GM21737 (cell line): ENCODE results near the gene BMP5.
"Not testable (repeated sequence)": the region's sequence is repeated elsewhere in the genome, so short reads cannot be mapped to it uniquely, and the experiment has no call there.

Source experiments
- ATAC-seq: cut with Tn5 transposase; IDR thresholded peaks from one replicate; pipeline ENCODE4 v1.9.1; 2021; ENCODE audit warnings: mild to moderate bottlenecking, moderate library complexity; ENCODE audit not compliant: unreplicated experiment

Gene BMP5

DNA sequence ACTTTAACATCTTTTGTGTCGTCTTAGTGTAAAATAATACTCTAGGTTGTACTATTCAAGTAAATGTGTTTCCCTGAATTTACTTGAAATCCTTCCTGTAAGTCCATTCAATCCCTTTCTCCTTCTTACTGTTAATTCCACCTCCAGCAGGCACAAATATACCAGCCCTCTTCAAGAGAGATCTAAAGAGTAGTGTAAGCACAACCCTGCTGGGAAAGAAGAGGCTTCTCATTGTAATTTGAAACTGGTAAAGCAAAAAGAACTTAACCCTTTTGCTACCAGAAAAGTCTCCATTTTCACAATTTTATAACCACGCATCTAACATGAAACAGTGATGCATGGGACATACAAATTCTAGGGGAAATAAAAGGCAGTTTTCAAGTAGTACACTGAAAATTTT is at the start of gene BMP5:
BMP5 (minus strand) TSS at position 191 of the 400 bp plus-strand sequence. CDS start 725 bp downstream, outside the sequence.
- no peak for ATAC-seq

DNA sequence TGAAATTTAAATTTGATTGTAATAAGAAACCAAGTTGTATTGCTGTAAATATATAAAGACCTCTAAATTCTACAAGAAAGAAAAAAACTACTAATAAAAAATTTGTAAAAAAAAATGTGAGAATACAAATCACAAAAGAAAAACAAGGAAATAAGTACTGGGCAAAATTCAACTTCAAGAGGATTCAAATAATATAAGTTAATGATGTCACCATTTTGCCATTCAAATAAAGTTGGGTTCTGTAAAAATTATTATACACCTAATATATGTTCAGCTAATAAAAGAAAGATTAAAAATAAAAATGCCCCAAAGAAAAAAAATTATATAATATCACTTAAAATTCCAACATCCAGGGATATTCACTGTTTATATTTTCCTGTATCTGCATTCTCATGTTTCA is 47.0 kb upstream of the BMP5 start:
- no peak for ATAC-seq

DNA sequence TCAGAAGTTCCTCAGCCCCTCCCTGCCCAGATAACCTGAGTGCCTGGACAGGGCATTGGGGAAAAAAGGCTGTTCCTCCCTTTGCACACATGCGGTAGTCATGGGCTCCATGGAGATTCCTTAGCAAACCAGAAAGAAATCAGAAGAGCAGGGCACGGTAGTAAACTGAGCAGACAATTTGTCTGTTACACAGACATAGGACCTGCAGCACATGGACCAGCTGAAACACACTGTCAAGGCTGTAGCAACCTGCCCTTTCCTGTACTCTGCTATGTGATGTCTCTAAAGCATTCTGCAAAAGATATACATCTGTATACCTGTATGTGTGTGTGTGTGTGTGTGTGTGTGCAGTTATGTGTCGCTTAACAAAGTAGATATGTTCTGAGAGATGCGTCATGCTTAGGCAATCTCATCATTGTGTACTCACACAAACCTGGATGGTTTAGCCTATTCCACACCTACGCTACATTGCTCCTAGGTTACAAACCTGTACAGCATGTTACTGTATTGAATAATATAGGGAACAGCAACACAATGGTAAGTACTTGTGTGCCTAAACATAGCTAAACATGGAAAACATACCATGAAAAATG is 44.4 kb upstream of the BMP5 start:
- ATAC-seq: no peak

DNA sequence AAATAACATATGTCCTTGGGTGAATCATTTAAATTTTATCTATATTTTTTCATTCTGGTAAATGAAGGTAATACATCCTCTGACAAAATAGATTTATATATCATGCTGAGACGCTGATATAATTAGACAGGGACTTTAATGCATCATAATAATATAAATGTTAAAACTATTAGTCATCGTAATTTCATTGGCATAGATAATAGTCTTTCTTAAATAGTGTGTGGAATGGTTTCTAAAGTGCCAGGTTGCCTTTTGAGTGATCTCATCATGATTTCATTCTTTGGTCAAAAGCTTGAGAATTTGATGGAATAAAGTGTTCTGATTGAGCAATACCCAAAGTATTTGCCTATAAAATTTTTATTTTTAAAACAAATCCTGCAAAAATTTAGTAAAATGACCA is 43.2 kb upstream of the BMP5 start:
- ATAC-seq: no peak

DNA sequence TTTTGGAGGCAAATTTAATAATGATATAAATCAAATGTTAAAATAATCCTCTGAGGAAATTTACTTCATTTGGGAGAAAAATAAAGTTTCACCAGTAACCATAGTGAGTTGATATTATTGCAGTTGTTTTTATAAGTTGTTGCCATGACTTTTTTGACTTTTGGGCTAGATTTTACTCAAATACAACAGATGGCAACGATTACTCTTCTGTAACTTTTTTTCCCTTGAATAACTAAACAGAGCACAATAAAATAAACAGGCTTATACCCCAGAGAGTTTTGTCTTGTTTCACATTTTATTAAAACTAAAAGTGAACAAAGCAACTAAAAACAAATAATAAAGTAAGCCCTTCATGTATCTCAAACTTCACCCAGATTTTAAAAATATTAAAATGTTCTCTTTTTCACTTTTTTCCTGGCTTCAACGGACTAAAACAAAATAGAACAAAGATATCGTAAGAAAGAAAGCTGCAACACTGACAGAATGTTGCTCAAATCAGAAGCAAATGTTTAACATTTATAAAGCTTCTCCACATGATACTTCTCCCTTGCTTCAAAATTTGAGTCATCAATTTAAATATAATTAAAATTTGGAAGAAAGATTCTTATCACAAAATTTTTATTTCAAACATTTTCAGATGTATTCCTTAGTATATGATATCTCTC is 42.5 kb upstream of the BMP5 start:
- no peak for ATAC-seq

GRCh38 chr6:55916188-55916587 is 40.8 kb upstream of the BMP5 start:
- no peak for ATAC-seq

- no peak for ATAC-seq
Measured at GRCh38 chr6:55913228-55914195, 38.1 kb upstream of the BMP5 start.

GRCh38 chr6:55910466-55910865 is 35.1 kb upstream of the BMP5 start:
- not testable (repeated sequence) for ATAC-seq

- ATAC-seq: not testable (repeated sequence)
Measured at GRCh38 chr6:55909911-55910310, 34.5 kb upstream of the BMP5 start.

DNA sequence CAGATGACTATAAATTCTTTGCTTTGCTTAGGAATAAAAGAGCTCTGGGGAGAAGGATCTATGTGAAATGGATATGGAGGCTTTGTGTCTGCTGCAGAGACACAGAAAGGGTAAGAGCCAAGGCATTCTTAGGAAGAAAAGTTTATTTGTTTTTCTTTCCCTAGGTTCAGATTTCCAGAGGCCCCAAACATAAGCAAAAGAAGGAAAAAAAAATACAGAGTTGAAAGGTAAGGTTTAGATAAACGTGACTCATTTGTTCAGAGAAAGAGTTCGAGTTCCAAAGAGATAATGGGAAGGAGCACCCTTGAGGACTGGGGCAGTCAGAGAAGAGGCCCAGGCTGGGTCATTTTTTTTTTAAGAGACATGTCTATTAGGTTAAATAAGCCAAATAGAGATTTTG is 27.4 kb upstream of the BMP5 start:
- ATAC-seq: no peak

DNA sequence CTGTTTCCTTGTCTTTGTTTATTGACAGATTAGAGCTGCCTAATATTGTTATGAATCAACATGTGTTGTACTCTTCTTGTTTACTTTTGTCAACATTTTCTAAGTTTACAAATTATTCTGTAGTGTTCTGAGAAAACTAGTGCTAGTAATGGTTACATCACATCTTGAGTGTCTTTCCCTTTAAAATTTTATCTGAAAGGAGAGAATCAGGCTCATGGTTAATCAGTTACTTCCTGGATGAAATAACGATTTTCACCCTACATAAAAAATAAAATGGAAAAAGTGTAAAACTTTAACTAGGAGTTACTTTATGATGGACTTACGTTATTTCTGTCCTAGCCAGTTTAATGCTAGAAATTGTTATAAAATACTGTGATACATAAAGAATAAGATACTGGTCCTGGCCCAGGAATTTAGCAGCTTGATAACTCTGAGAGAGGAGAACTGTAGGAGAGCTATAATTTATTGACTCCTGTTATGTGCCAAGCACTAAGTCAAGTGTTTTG is 26.4 kb upstream of the BMP5 start:
- ATAC-seq: no peak

DNA sequence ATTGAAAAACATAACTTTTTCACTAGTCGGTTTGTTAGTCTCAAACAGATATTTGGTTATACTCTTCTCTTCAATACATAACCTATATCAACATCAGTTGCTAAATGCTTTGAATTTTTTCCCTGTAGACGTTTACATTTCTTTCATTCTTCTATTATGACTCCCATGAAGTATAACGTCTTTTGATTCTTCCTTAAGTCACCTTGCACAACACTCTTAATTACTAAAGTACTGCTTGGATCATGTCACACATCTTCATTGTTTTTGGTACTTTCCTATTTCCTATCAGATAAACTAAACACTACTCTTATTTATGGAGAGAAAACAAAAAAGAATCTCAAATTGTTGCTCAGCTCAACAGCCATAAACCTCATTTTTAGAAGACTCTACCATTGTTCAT is 23.0 kb upstream of the BMP5 start:
- no peak for ATAC-seq

- no peak for ATAC-seq
Measured at GRCh38 chr6:55897346-55897745, 22.0 kb upstream of the BMP5 start.

- no peak for ATAC-seq
Measured at GRCh38 chr6:55895972-55896730, 20.8 kb upstream of the BMP5 start.

GRCh38 chr6:55892749-55893357 is 17.5 kb upstream of the BMP5 start:
- ATAC-seq: no peak

- no peak for ATAC-seq
Measured at GRCh38 chr6:55888917-55889316, 13.5 kb upstream of the BMP5 start.

- ATAC-seq: no peak
Measured at GRCh38 chr6:55886185-55886836, 10.9 kb upstream of the BMP5 start.

DNA sequence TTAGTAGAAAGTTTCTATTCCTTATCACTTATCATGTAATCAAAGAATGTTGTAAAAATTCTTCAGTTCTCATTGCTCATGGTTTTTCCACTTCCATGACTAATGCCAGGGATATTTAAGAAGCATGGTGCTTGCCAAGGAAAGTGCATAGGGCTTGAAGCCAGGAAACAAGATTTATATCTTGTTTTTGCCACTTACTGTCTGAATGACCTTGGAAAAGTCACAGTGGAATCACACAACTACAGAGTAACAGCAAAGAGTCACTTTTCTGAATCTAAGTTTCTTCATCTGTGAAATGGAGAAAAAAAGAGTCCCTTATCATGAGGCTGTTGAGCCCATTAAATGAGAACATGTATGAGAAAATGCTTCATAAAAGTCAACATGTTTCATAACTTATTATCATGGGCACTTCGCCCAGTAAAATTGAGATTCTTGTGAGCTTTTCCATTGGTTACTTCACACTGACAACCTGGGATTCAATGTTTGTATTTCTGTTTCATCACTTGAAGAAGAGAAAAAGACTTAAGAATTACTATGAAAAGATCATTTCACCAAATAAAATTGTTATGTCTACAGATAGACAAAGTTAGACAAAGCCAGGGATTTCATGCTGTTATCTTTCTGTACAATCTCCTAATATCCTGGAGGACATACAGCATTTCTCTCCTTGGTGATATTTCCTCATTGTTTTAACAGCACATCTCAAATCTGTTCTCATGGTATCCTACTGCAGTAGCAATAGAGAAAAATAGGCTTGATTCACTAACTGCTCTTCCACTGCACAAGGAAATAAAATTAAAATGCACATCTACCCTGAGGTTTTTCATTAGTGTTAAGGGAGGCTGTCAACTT is 7.6 kb upstream of the BMP5 start:
- ATAC-seq: no peak

GRCh38 chr6:55877283-55877682 is 1.9 kb upstream of the BMP5 start:
- no peak for ATAC-seq
